OCI-LY3 (cell line): Measurements from ENCODE around the gene MATCAP1.

Experiments used
- H2AFZ ChIP-seq: fragments of 200-600, 300-600 bp; shearing (Covaris generic); 2 replicates; pipeline ENCODE4 v1.6.0; 2014; ENCODE audit warnings: antibody characterized with exemption, low read depth, low read length
- H3K27ac ChIP-seq: fragments of 200-600, 300-600 bp; sonication (generic); 2 replicates; pipeline ENCODE4 v1.5.1; 2014; ENCODE audit warnings: mild to moderate bottlenecking, low read length, moderate library complexity, mixed read lengths
- H3K27me3 ChIP-seq: fragments of 200-600, 300-600 bp; sonication (generic); 2 replicates; pipeline ENCODE4 v1.6.1; 2014; ENCODE audit warnings: low read depth, low read length, mixed read lengths
- H3K36me3 ChIP-seq: fragments of 200-600, 300-600 bp; sonication (generic); replicated peaks from 2 replicates; pipeline ENCODE3; 2014; ENCODE audit warnings: low read depth, low read length, mixed read lengths
- H3K4me1 ChIP-seq: fragments of 300-600, 200-600 bp; sonication (generic); 2 replicates; pipeline ENCODE4 v1.6.1; 2014; ENCODE audit warnings: low read length, mixed read lengths
- H3K4me2 ChIP-seq: fragments of 200-600, 300-600 bp; sonication (generic); 2 replicates; pipeline ENCODE4 v1.6.1; 2014; ENCODE audit warnings: low read length, mixed read lengths
- H3K4me3 ChIP-seq: fragments of 300-600, 200-600 bp; sonication (generic); 2 replicates; pipeline ENCODE4 v1.5.1; 2014; ENCODE audit warnings: antibody characterized with exemption, mild to moderate bottlenecking, low read length, moderate library complexity
- H3K79me2 ChIP-seq: fragments of 300-600, 200-600 bp; shearing (Covaris generic); 2 replicates; pipeline ENCODE4 v1.6.1; 2014; ENCODE audit warnings: mild to moderate bottlenecking, low read length, mixed read lengths
- H3K9ac ChIP-seq: fragments of 300-600, 200-600 bp; shearing (Covaris generic); 2 replicates; pipeline ENCODE4 v1.6.0; 2014; ENCODE audit warnings: mild to moderate bottlenecking, low read length, moderate library complexity
- H3K9me3 ChIP-seq: fragments of 200-600, 300-600 bp; shearing (Covaris generic); 2 replicates; pipeline ENCODE4 v1.6.1; 2014; ENCODE audit warnings: low read length, mixed read lengths; ENCODE audit not compliant: insufficient read depth
- H4K20me1 ChIP-seq: fragments of 200-600, 300-600 bp; sonication (generic); 2 replicates; pipeline ENCODE4 v1.6.1; 2016; ENCODE audit warnings: low read length, mixed read lengths; ENCODE audit not compliant: insufficient read depth
- CTCF ChIP-seq: fragments of 200-600, 300-600 bp; sonication (generic); IDR thresholded peaks from 2 replicates; pipeline ENCODE4 v1.5.1; 2014; ENCODE audit warnings: antibody characterized with exemption, low read length, low read depth
- EZH2phosphoT487 ChIP-seq: fragments of 200-600 bp; shearing (Covaris generic); IDR thresholded peaks from 2 replicates; pipeline ENCODE4 v1.6.1; 2018; ENCODE audit warnings: antibody characterized with exemption, mixed run types, low read depth

MATCAP1 gene

DNA sequence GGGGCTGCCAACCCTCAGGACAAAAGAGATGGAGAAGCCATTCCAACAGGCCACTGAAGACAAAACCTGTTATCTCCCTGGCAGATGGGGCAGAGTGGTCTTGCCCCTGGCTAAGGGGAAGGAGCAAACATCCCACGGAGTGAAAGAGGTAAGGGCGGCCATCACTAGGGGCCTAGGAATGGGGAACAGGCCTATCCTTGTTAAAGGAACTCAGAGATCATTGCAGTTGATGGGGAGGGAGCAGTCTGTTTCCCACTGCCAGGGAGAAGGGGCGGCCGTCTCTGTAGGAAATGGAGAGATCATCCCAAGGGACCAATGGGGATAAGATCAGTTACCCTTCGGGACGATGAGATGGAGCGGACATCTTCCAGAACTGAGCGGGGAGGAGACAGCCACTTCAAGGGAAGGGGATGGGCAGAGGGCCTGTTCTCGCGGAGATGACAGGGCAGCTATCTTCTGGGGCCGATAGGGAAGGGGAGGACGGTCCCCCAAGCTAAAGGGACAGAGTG lies 42.6 kb upstream of the MATCAP1 start:
- Histone ChIP-seq H3K4me3 (peak overlapping the region; percentile 86), H4K20me1 (no peaks in the 10 kb centered on the region), H3K36me3 (peaks cover 31% of the 10 kb centered on the region), H3K27me3 (no peaks in the 10 kb centered on the region), H3K9ac (peak overlapping the region; percentile 88), H3K4me1 (peaks cover 13% of the 10 kb centered on the region), H3K79me2 (peaks cover 21% of the 10 kb centered on the region), H2AFZ (peak overlapping the region; percentile 69; the same call in 1 of the 2 replicates), H3K9me3 (no peaks in the 10 kb centered on the region), H3K27ac (peak overlapping the region; percentile 54), H3K4me2 (peak overlapping the region; percentile 83)
- TF ChIP-seq EZH2phosphoT487 (no peak), CTCF (no peak)

GRCh38 chr16:67223992-67224391 lies 40.2 kb upstream of the MATCAP1 start:
- H3K9ac ChIP-seq: no peak overlapping the region
- TF ChIP-seq EZH2phosphoT487 (no peak), CTCF (no peak)
- no peak overlapping the region for H3K4me2 ChIP-seq
- H3K4me1 ChIP-seq: peaks cover 13% of the 10 kb centered on the region
- H4K20me1 ChIP-seq: no peaks in the 10 kb centered on the region
- H3K4me3 ChIP-seq: no peak overlapping the region
- H3K36me3 ChIP-seq: peaks cover 12% of the 10 kb centered on the region
- H3K27ac ChIP-seq: no peak overlapping the region
- H3K9me3 ChIP-seq: no peaks in the 10 kb centered on the region
- peaks cover 21% of the 10 kb centered on the region for H3K79me2 ChIP-seq
- no peaks in the 10 kb centered on the region for H3K27me3 ChIP-seq
- no peak overlapping the region for H2AFZ ChIP-seq

DNA sequence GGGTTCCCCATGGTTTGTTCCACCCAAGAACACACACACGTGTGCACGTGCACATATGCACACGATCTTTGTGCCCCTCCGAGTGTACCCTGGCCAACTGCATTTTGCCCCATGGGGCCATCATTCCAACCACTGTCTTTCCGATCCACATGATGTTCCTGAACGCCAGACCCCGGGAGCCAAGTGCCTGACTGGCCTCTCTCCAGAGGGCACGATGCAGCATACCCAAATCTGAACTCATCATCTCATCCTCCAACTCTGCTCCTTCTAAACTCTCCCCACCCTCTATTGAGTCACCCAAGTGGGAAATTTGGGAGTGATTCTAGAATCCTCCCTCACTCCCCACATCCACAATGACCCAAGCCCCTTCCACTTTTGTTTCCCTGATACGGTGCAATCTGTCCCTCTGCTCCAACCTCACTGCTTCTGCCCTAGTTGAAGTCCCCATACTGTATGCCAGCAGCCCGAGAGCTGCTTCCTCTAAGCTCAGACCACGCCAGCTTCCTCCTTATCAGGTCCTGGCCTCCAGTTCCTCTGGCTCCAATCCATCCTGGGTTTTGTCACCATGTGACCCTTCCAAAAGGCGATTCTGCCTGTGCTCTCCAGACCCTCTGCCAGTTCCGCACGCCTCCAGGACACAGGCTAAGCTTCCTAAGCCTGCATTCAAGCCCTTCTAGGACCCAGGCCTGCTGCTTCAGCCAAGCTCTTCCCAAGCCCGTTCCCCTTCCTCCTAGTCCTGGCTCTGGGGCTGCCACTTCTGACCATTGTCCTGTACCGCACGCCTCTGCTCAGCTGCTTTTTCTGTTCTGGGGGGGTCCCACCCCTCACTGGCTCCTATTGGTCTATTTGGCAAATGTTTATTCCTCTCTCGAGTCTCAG lies 33.1 kb upstream of the MATCAP1 start:
- Histone ChIP-seq H3K36me3 (no peaks in the 10 kb centered on the region), H2AFZ (no peak overlapping the region), H3K27me3 (no peaks in the 10 kb centered on the region), H3K4me2 (no peak overlapping the region), H3K4me1 (no peaks in the 10 kb centered on the region), H3K9ac (no peak overlapping the region), H3K79me2 (no peaks in the 10 kb centered on the region), H3K4me3 (no peak overlapping the region), H3K9me3 (no peaks in the 10 kb centered on the region), H3K27ac (no peak overlapping the region), H4K20me1 (no peaks in the 10 kb centered on the region)
- TF ChIP-seq EZH2phosphoT487: no peak
- no peak for TF ChIP-seq CTCF

GRCh38 chr16:67215706-67216105 lies 31.9 kb upstream of the MATCAP1 start:
- no peaks in the 10 kb centered on the region for H3K79me2 ChIP-seq
- no peaks in the 10 kb centered on the region for H3K27me3 ChIP-seq
- H2AFZ ChIP-seq: no peak overlapping the region
- H3K9ac ChIP-seq: no peak overlapping the region
- no peaks in the 10 kb centered on the region for H3K36me3 ChIP-seq
- TF ChIP-seq CTCF: no peak
- no peak for TF ChIP-seq EZH2phosphoT487
- H3K27ac ChIP-seq: no peak overlapping the region
- no peak overlapping the region for H3K4me3 ChIP-seq
- H3K4me1 ChIP-seq: no peaks in the 10 kb centered on the region
- no peaks in the 10 kb centered on the region for H4K20me1 ChIP-seq
- no peaks in the 10 kb centered on the region for H3K9me3 ChIP-seq
- no peak overlapping the region for H3K4me2 ChIP-seq
